Measurements from ENCODE around the gene GAS2L3.

GAS2L3 gene

DNA sequence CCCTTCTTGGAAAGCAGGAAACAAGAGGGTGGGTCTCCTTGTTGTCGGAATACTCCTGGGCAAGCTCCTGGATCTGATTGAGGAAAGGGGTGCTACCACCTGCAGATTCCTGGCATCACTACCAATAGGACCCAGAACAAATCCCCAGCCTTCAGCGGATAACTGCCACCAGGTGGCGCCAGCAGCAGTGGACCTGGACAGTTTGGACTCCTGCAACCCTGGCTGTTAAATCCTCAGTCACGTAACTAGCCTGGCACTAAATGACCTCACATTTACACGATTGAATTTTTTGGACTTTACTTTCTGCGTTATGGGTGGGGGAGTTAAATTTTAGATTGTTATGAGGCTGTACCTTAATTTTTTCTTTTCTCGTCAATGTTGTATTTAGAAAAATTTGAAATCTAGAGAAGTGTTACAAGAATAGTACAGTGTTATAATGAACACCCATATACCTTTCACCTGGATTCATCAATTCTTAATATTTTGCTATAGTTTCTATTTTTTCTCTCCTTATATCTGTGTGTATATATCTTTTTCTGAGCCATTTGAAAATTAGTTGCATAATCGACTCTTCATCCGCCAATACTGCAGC is 95.6 kb downstream of the GAS2L3 start:
- DNase-seq: no peak

DNA sequence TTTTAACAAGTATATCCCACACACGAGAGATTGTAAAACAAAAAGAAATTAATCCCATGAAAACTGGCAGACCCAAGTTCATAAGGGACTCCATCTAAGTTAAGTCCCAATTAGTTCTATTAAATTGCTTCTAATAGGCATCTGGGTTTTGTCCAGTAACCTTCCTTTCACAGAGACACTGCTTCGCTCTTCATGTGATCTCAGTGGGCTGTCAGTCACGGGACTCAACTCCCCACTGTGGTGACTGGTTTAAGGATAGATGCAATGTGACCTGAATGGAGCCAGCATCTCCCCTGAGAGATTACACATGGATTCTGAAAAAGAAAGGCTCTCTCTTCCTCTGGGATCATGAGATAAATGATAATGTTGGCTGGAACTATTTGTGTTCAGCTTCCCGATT is 96.4 kb downstream of the GAS2L3 start:
- no peak for DNase-seq

DNA sequence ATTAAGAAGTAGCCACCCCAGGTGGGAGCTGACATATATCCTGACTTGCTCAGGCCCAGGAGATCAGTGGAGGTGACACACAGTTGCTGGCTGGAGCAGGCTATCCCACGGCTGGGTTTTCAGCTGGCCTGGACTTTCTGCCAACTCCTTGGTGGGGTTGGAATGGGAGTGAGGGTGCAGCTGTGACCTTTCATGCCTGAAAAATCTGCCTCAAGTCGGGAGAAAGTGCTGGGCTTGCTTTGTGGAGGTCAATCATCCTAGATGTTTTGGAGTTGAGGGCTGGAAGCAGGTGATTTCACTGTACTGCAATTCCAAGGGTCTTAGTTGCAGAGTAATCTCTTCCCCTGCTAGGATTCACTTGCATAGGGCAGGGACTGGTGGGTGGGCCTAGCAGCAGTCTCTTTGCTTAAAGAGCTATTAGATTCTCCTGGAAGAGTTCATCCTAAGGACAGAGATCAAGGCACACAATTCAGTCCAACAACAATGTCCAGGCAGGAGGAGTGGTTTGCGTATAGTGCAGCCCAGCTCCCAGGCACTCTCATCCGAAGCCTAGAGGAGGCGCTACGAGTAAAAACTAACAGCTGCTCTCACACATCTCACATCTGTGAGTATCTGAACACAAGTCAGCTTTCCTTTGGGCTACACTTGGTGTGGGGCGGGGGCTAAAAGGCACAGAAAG is 98.1 kb downstream of the GAS2L3 start:
- DNase-seq: no peak

DNA sequence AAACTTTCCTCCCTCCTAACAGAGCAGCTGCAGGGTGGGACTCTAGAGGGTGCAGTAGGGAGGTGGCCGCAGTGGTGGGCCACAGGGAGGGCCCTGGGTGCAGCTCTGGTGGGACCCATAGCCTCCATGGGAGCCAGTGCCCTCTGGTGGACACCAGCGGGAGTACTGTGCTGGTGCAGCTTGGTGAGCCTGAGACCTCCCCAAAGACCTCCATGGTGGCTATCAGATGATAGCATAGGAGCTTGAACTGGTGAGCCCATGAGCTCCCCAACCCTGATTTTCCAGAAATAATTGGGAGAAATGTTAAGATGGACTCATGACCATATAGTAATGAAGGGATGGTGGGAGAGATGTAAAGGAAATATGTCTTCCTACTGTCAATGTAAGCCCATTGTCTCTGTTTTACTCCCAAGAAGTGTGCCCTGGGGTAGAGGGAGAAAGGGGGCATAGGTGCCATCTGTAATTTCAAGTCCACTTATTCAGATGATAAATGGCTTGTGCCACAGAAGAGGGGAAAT is 98.7 kb downstream of the GAS2L3 start:
- DNase-seq: no peak

GRCh38 chr12:100674036-100674888 is 100.8 kb downstream of the GAS2L3 start:
- no peak for DNase-seq
